Keratinocyte (primary cell): Measurements from ENCODE around the gene ABLIM2.

ENCODE experiments used
- EZH2 ChIP-seq: IDR thresholded peaks from one replicate; pipeline ENCODE4 v1.6.1; 2012; ENCODE audit warnings: inconsistent platforms, mild to moderate bottlenecking, low read length, moderate library complexity
- TF ChIP-seq, protein P1 (sequence below), 3 experiments: IDR thresholded peaks in 1 of 3; conservative IDR thresholded peaks in 1 of 3; optimal IDR thresholded peaks in 1 of 3; 2 replicates in 2 of 3; 3 replicates in 1 of 3; pipeline versions ENCODE3 to v1.5.1; 2011; ENCODE audit warnings: low read length in 3 of 3, mild to moderate bottlenecking in 3 of 3, moderate library complexity in 2 of 3, control low read depth in 1 of 3, inconsistent platforms in 1 of 3; ENCODE audit not compliant: insufficient read depth in 2 of 3; ENCODE audit errors: extremely low read depth in 1 of 3

DNA sequence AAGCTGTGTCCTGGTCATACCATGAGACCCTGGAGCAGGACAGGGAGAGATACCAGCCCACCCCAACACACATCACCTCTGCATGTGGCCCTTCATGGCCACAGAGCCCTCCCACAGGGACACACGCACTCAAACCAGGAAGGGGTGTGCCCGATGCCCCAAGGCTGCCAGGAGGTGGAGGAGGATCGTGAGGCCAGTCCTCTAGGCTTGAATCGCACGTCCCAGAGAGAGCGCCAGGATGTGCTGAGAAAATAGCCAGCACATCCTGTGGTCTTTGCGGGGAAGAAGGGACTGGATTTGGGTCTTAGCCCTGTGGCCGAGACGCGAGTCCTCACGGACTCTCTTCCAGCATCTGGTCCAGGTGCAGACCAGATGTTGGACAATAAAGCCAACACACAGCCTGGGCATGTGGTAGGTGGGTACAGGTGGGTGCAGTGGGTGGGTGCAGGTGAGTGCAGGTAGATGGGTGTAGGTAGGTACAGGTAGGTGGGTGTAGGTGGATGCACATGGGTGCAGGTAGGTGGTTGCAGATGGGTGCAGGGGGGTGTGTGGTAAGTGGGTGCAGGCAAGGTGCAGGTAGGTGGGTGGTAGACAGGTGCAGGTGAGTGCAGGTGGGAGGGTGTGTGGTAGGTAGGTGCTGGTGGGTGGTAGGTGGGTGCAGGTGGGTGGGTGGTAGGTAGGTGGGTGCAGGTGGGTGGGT lies 124.6 kb downstream of the ABLIM2 start:
- TF ChIP-seq, protein P1, sequence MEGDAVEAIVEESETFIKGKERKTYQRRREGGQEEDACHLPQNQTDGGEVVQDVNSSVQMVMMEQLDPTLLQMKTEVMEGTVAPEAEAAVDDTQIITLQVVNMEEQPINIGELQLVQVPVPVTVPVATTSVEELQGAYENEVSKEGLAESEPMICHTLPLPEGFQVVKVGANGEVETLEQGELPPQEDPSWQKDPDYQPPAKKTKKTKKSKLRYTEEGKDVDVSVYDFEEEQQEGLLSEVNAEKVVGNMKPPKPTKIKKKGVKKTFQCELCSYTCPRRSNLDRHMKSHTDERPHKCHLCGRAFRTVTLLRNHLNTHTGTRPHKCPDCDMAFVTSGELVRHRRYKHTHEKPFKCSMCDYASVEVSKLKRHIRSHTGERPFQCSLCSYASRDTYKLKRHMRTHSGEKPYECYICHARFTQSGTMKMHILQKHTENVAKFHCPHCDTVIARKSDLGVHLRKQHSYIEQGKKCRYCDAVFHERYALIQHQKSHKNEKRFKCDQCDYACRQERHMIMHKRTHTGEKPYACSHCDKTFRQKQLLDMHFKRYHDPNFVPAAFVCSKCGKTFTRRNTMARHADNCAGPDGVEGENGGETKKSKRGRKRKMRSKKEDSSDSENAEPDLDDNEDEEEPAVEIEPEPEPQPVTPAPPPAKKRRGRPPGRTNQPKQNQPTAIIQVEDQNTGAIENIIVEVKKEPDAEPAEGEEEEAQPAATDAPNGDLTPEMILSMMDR (optimal IDR thresholded peaks at IDR 0.05 in 1 of 3, IDR thresholded peaks at IDR 0.05 in 1 of 3, conservative IDR thresholded peaks at IDR 0.05 in 1 of 3; ENCODE audit: extremely low read depth in 1 of 3, insufficient read depth in 2 of 3, low read length in 3 of 3): no peak
- TF ChIP-seq EZH2: no peak
